K562 (cell line): ENCODE data around the gene PPP1R9A. TPM values are rescaled to one million over a fixed set of nuclear protein-coding genes. Genes with fewer than 3 reads are reported as not detected.

Source experiments
- ATAC-seq: fragments of 200-7000 bp; cut with Tn5 transposase; 3 replicates; pipeline ENCODE4 v1.9.1; 2020; ENCODE audit warnings: moderate library complexity
- BruUV-seq: library from RNA; stranded (reverse); fragments of 400-500 nt; replicated peaks from 2 replicates; lab custom pipeline; 2021; lab: Mats Ljungman, UMichigan
- CTCF ChIA-PET: fragments of 300-600 bp; formaldehyde crosslinking; extraction: SDS; loops from one replicate; lab custom pipeline; 2021; ENCODE audit warnings: low intra/inter-chr PET ratio; lab: Yijun Ruan, JAX
- POLR2A ChIA-PET: fragments of 300-600, 350-650 bp; sonication (Branson Sonifier 250); formaldehyde crosslinking; extraction: SDS; loops from one replicate; lab custom pipeline; 2021; ENCODE audit warnings: antibody characterized with exemption, inconsistent platforms; lab: Yijun Ruan, JAX
- DNase-seq, 4 experiments: peaks; one replicate each; pipeline versions ENCODE4 v3.0.0 to v3.0.0-alpha.2; 2011 to 2018; ENCODE audit warnings: low spot score in 3 of 4, mixed read lengths in 3 of 4; ENCODE audit errors: extremely low read depth in 1 of 4
- FAIRE-seq: peaks from 2 replicates; lab custom pipeline; 2011; peaks lifted over from hg19 to GRCh38; lab: Jason Lieb, UNC
- H2AFZ ChIP-seq: 2 replicates; pipeline ENCODE4 v1.6.0; 2011; ENCODE audit warnings: low read depth, low read length, control low read depth, inconsistent platforms
- H3K27ac ChIP-seq: fragments of 200-600 bp; 3 replicates; pipeline ENCODE4 v1.8.0; 2011; ENCODE audit warnings: low read depth, mild to moderate bottlenecking, control low read depth, inconsistent platforms, low read length, moderate library complexity, mixed read lengths; ENCODE audit errors: extremely low read depth
- H3K27me3 ChIP-seq, 2 experiments: fragments of 300-600 bp in 1 of 2; 2 replicates in 1 of 2; 3 replicates in 1 of 2; pipeline versions ENCODE4 v1.6.0 to v1.8.0; 2011; ENCODE audit warnings: inconsistent platforms in 2 of 2, low read length in 2 of 2, mild to moderate bottlenecking in 1 of 2, mixed read lengths in 1 of 2, moderate library complexity in 1 of 2; ENCODE audit not compliant: control insufficient read depth in 2 of 2, insufficient read depth in 2 of 2
- H3K36me3 ChIP-seq: fragments of 300-600 bp; 3 replicates; pipeline ENCODE4 v1.8.0; 2011; ENCODE audit warnings: mild to moderate bottlenecking, low read length, inconsistent platforms; ENCODE audit not compliant: control insufficient read depth, insufficient read depth
- H3K4me1 ChIP-seq, 2 experiments: fragments of 200-600 bp in 1 of 2; replicated peaks in 1 of 2; 2 replicates in 1 of 2; 3 replicates in 1 of 2; pipeline versions ENCODE4 v1.5.1 to v1.8.0; 2011; ENCODE audit warnings: inconsistent platforms in 2 of 2, low read length in 2 of 2, mild to moderate bottlenecking in 1 of 2, mixed read lengths in 1 of 2, moderate library complexity in 1 of 2; ENCODE audit not compliant: control insufficient read depth in 2 of 2, insufficient read depth in 2 of 2
- H3K4me2 ChIP-seq: 2 replicates; pipeline ENCODE4 v1.6.1; 2011; ENCODE audit warnings: low read length, control low read depth, inconsistent platforms, mixed read lengths; ENCODE audit not compliant: insufficient read depth
- H3K4me3 ChIP-seq: fragments of 200-600 bp; sonication (generic), shearing (Covaris generic); 2 replicates; pipeline ENCODE4 v1.5.1; 2016; ENCODE audit warnings: control low read depth, inconsistent platforms
- H3K79me2 ChIP-seq: fragments of 200-600 bp; 3 replicates; pipeline ENCODE4 v1.8.0; 2011; ENCODE audit warnings: low read length, inconsistent platforms; ENCODE audit not compliant: control insufficient read depth, insufficient read depth
- H3K9ac ChIP-seq, 2 experiments: 2 replicates each; pipeline versions ENCODE4 v1.6.0 to v1.6.1; 2011; ENCODE audit warnings: low read depth in 2 of 2, low read length in 2 of 2, control low read depth in 1 of 2, inconsistent platforms in 1 of 2, mild to moderate bottlenecking in 1 of 2, mixed read lengths in 1 of 2; ENCODE audit not compliant: insufficient read depth in 1 of 2
- H3K9me1 ChIP-seq: one replicate; pipeline ENCODE4 v1.6.0; 2011; ENCODE audit warnings: inconsistent platforms, mild to moderate bottlenecking, low read length, moderate library complexity; ENCODE audit not compliant: control insufficient read depth, insufficient read depth
- H3K9me3 ChIP-seq: replicated peaks from 2 replicates; pipeline ENCODE4 v1.5.1; 2011; ENCODE audit warnings: low read depth, low read length, inconsistent platforms; ENCODE audit not compliant: control insufficient read depth, insufficient read depth
- H4K20me1 ChIP-seq: replicated peaks from 2 replicates; pipeline ENCODE4 v1.6.1; 2011; ENCODE audit warnings: low read length, inconsistent platforms, mixed read lengths; ENCODE audit not compliant: control insufficient read depth, insufficient read depth
- JUND ChIP-seq, 2 experiments: IDR thresholded peaks; 2 replicates in 1 of 2; 3 replicates in 1 of 2; pipeline ENCODE4 v1.6.1; 2011; ENCODE audit warnings: borderline replicate concordance in 2 of 2, low read depth in 2 of 2, low read length in 2 of 2, improper control_type of control experiment in 1 of 2, missing biosample characterization in 1 of 2, missing genetic modification characterization in 1 of 2, missing genetic modification reagents in 1 of 2
- KLF13 ChIP-seq: fragments of 450-650 bp; IDR thresholded peaks from 2 replicates; pipeline ENCODE4 v1.6.1; 2016; ENCODE audit warnings: missing genetic modification characterization, low read depth, mild to moderate bottlenecking, missing compliant biosample characterization, moderate library complexity, borderline replicate concordance
- MAFK ChIP-seq: IDR thresholded peaks from 2 replicates; pipeline ENCODE4 v1.6.1; 2011; ENCODE audit warnings: low read length, improper control_type of control experiment
- PCBP2 ChIP-seq: fragments of 200-400 bp; formaldehyde crosslinking; IDR thresholded peaks from 2 replicates; pipeline ENCODE4 v1.6.1; 2018; ENCODE audit warnings: low read length, low read depth, mild to moderate bottlenecking, moderate library complexity; ENCODE audit not compliant: poor library complexity, severe bottlenecking
- PML ChIP-seq: IDR thresholded peaks from 2 replicates; pipeline ENCODE4 v1.6.1; 2012; ENCODE audit warnings: low read length, inconsistent platforms
- SMARCA5 ChIP-seq: fragments of 450-650 bp; IDR thresholded peaks from 2 replicates; pipeline ENCODE4 v1.6.1; 2016
- ZNF316 ChIP-seq: fragments of 450-650 bp; IDR thresholded peaks from 2 replicates; pipeline ENCODE4 v1.6.1; 2016
- ZNF707 ChIP-seq: fragments of 250-450 bp; sonication (Bioruptor Pico); conservative IDR thresholded peaks from 2 replicates; pipeline ENCODE4 v1.8.0; 2022; ENCODE audit warnings: inconsistent platforms, mild to moderate bottlenecking, moderate library complexity
- WGBS: fragments of 100-300 bp; shearing (Covaris generic); methylation state at CpG from one replicate; pipeline ENCODE4 v1.1.6; 2016; ENCODE audit warnings: low coverage, mixed read lengths; ENCODE audit not compliant: insufficient coverage; ENCODE audit errors: missing lambda C conversion rate; 5-methylcytosine and 5-hydroxymethylcytosine counted together
- in situ Hi-C: fragments of 300-500 bp; cut with MboI; formaldehyde crosslinking; loops from 4 replicates; pipeline ENCODE4 v1.15.0; 2018; ENCODE audit warnings: inconsistent platforms, mixed read lengths
- intact Hi-C: fragments of 100-400 bp; cut with micrococcal nuclease; formaldehyde crosslinking; loops from 2 replicates; pipeline ENCODE4 v1.14.2; 2022
- polyA plus RNA-seq, 8 experiments: library from polyadenylated mRNA; depleted of rRNA in 4 of 8; stranded (reverse) in 5 of 8; unstranded in 3 of 8; fragments of >200 nt; fragmentation: Nextera tagmentation in 2 of 8; fragmentation: Illumina TruSeq in 1 of 8; extraction: Ambion mirVana in 2 of 8; extraction: Trizol in 1 of 8; gene quantifications; 2 replicates each; pipeline versions ENCODE4 v1.2.1 to v1.2.3, GENCODE V29; 2011 to 2014; ENCODE audit warnings: inconsistent platforms in 1 of 8, missing spikeins in 1 of 8
- total RNA-seq, 7 experiments: library from RNA; depleted of rRNA in 6 of 7; stranded (reverse); fragments of >200 nt in 6 of 7; fragmentation: Illumina TruSeq in 2 of 7; extraction: Trizol in 2 of 7; gene quantifications; 2 replicates each; pipeline versions ENCODE4 v1.2.1 to v1.2.3, GENCODE V29; 2011 to 2021; ENCODE audit warnings: low replicate concordance in 1 of 7
- TF ChIP-seq, protein P1 (sequence below): fragments of 250-450 bp; sonication (Bioruptor Pico); IDR thresholded peaks from 2 replicates; pipeline ENCODE4 v1.9.0; 2021; ENCODE audit warnings: mild to moderate bottlenecking
- TF ChIP-seq, protein P2 (sequence below): IDR thresholded peaks from 2 replicates; pipeline ENCODE4 v1.6.1; 2016; ENCODE audit warnings: missing genetic modification characterization, missing compliant biosample characterization

Gene PPP1R9A
- total and polyA plus RNA-seq, 9 of the 15 experiments (the other 6 are each of a cell fraction or from before 2014, with no cell fraction given), result 0.24 TPM; not detected in 8

DNA sequence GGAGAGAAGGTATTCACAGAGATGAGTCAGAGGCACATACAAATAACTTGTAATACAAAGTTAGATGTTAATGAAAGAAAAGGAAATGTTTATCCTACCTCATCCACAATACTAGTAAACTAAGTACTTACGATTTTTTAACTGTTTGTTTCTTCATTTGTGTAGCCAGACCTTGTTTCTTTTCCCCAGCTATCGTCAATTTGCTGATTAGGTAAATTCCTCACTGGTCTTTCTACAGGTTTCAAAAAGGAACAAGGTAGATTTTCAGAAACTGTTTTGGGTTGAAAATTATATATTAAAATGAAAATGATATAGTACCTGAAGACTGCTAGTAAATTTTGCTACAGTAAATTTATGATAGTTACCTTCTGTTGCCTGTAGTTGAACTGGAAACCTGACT lies 360.4 kb downstream of the PPP1R9A start:
- no peaks in the 10 kb centered on the region; a peak in 1 of 5 replicates for H3K4me1 ChIP-seq
- no peak overlapping the region for H3K4me2 ChIP-seq
- POLR2A ChIA-PET, result no interaction called here
- H3K27me3 ChIP-seq, result no peaks in the 10 kb centered on the region
- intact Hi-C loops, result no loop called here
- no peak overlapping the region for H3K4me3 ChIP-seq
- ATAC-seq, result no peak
- no peak for DNase-seq
- no peaks in the 10 kb centered on the region for H3K79me2 ChIP-seq
- no peaks in the 10 kb centered on the region for H4K20me1 ChIP-seq
- CTCF ChIA-PET, result no interaction called here
- H3K27ac ChIP-seq, result no peak overlapping the region
- TF ChIP-seq ZNF316 (peak; percentile 43), MAFK (no peak)
- TF ChIP-seq, all 486 proteins: peak for 1
- Histone ChIP-seq H3K9me1 (no peaks in the 10 kb centered on the region), H2AFZ (no peak overlapping the region), H3K9me3 (no peaks in the 10 kb centered on the region), H3K9ac (no peak overlapping the region), H3K36me3 (no peaks in the 10 kb centered on the region)
- no TSS peak for BruUV-seq
- 0% methylated on average over 2 of the region's 2 CpGs for WGBS
- in situ Hi-C loops, result no loop called here
- FAIRE-seq, result no peak

DNA sequence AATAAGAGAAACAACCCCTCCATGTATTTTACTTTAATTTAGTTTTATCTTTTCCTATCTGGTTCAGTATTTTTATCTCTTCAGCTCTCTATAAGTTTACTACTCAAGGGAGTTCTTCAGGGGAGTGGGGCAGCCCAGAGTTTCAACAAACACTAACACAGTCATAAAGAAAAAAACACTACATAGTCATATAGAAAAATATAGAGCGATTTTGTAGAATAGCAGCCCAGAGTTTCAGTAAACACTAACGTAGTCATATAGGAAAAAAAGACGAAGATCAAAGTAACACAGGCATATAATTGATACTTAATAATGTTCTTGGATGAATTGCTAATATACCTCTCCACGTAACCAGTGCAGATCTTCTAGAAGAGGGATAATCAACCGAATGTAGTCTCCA lies 362.2 kb downstream of the PPP1R9A start:
- CTCF ChIA-PET, result no interaction called here
- TF ChIP-seq, protein P1, sequence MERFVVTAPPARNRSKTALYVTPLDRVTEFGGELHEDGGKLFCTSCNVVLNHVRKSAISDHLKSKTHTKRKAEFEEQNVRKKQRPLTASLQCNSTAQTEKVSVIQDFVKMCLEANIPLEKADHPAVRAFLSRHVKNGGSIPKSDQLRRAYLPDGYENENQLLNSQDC (CRISPR knock-in tag), result no peak
- TF ChIP-seq SMARCA5, result no peak
- TF ChIP-seq ZNF707 (CRISPR knock-in tag), result no peak
- TF ChIP-seq PML, result no peak
- TF ChIP-seq, protein P2, sequence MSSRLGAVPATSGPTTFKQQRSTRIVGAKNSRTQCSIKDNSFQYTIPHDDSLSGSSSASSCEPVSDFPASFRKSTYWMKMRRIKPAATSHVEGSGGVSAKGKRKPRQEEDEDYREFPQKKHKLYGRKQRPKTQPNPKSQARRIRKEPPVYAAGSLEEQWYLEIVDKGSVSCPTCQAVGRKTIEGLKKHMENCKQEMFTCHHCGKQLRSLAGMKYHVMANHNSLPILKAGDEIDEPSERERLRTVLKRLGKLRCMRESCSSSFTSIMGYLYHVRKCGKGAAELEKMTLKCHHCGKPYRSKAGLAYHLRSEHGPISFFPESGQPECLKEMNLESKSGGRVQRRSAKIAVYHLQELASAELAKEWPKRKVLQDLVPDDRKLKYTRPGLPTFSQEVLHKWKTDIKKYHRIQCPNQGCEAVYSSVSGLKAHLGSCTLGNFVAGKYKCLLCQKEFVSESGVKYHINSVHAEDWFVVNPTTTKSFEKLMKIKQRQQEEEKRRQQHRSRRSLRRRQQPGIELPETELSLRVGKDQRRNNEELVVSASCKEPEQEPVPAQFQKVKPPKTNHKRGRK (tag), result no peak
- no peak for TF ChIP-seq JUND (IDR thresholded peaks at IDR 0.05; ENCODE audit: borderline replicate concordance, low read depth, low read length)
- TF ChIP-seq JUND (tag; IDR thresholded peaks at IDR 0.05; ENCODE audit: borderline replicate concordance, low read depth, low read length), result no peak
- no peak for TF ChIP-seq KLF13
- TF ChIP-seq PCBP2, result no peak
- H3K79me2 ChIP-seq, result no peaks in the 10 kb centered on the region
- in situ Hi-C loops, result no loop called here
- no peak overlapping the region for H2AFZ ChIP-seq
- H3K9ac ChIP-seq, result no peak overlapping the region
- no peaks in the 10 kb centered on the region for H3K27me3 ChIP-seq
- no peak overlapping the region for H3K27ac ChIP-seq
- no peak for FAIRE-seq
- no TSS peak for BruUV-seq
- no peaks in the 10 kb centered on the region for H4K20me1 ChIP-seq
- no peak for ATAC-seq
- DNase-seq, result no peak
- POLR2A ChIA-PET, result no interaction called here
- H3K4me3 ChIP-seq, result no peak overlapping the region
- intact Hi-C loops, result no loop called here
- H3K9me1 ChIP-seq, result no peaks in the 10 kb centered on the region
- H3K4me1 ChIP-seq, result no peaks in the 10 kb centered on the region
- no peaks in the 10 kb centered on the region for H3K36me3 ChIP-seq
- H3K9me3 ChIP-seq, result no peaks in the 10 kb centered on the region
- WGBS, result 0% methylated on average over 5 of the region's 5 CpGs
- no peak overlapping the region for H3K4me2 ChIP-seq
